Measurements from ENCODE around the gene PDZD4. TPM values are rescaled to one million over a fixed set of nuclear protein-coding genes. Genes with fewer than 3 reads are reported as not detected.

The PDZD4 gene
- total RNA-seq, 6 donors from 2014 or later = 1.6 to 8.9 (median 6.3) TPM

DNA sequence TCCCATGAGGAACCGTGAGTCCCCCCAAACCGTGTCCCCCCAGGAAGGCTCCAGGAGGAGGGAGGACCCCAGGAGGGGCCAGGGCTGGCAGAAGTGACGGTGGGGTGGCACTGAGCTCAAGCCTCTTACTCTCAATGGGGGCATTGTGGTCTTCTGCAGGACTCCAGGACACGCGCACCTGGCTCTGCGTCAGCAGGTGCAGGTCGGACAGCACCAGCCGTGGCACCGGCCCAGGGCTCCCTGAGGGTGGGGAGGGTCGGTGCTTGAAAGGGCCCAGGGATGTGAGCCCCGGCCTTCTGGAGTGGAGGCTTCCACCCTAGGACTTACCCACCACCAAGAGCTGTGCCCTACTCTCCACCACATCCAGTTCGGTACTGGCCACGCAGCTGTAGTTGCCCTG is 37.3 kb upstream of the PDZD4 start:
- H3K27me3 ChIP-seq = peaks cover 0 to 13% (median 0%) of the 10 kb centered on the region in 4 donors
- 83% methylated on average over 13 of the region's 13 CpGs; no CpG with 5 or more reads in 1 of the 2 donors for WGBS, 2 donors

DNA sequence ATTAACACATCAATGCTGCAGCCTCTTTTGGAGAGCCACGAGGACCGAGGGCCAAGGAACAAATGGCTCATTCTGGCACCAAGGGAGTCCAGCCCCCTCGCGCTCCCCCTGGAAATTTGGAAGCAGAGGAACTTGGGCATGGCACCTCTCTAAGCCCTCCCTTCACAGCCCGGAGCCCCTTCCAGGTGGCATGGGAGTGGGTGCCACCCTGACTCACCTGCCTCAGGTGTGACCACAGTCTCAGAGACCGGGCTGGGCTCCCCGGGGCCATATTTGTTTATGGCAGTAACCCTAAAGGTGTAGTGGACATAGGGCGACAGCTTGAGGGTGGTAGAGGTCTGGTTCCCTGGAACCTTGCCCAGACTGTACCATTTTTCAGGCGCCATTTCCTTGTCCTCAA is 36.8 kb upstream of the PDZD4 start:
- ATAC-seq (ENCODE audit: low FRiP score in 2 of 2) = no peak

More for the DNA sequence above, 37.3 kb upstream of the PDZD4 start:
- H3K4me3 ChIP-seq = no peak overlapping the region
- DNase-seq = no peak
- no peak overlapping the region for H3K27ac ChIP-seq
- no peaks in the 10 kb centered on the region for H3K9me3 ChIP-seq
- ATAC-seq (ENCODE audit: low FRiP score in 2 of 2) = no peak
- TF ChIP-seq EP300 (IDR thresholded peaks at IDR 0.05) = no peak
- TF ChIP-seq POLR2A (IDR thresholded peaks at IDR 0.05) = no peak
- TF ChIP-seq, protein P1, sequence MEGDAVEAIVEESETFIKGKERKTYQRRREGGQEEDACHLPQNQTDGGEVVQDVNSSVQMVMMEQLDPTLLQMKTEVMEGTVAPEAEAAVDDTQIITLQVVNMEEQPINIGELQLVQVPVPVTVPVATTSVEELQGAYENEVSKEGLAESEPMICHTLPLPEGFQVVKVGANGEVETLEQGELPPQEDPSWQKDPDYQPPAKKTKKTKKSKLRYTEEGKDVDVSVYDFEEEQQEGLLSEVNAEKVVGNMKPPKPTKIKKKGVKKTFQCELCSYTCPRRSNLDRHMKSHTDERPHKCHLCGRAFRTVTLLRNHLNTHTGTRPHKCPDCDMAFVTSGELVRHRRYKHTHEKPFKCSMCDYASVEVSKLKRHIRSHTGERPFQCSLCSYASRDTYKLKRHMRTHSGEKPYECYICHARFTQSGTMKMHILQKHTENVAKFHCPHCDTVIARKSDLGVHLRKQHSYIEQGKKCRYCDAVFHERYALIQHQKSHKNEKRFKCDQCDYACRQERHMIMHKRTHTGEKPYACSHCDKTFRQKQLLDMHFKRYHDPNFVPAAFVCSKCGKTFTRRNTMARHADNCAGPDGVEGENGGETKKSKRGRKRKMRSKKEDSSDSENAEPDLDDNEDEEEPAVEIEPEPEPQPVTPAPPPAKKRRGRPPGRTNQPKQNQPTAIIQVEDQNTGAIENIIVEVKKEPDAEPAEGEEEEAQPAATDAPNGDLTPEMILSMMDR (IDR thresholded peaks at IDR 0.05) = no peak
- no peak for TF ChIP-seq POLR2AphosphoS5 (IDR thresholded peaks at IDR 0.05)
- H3K4me1 ChIP-seq = no peaks in the 10 kb centered on the region
- no peaks in the 10 kb centered on the region for H3K36me3 ChIP-seq

DNA sequence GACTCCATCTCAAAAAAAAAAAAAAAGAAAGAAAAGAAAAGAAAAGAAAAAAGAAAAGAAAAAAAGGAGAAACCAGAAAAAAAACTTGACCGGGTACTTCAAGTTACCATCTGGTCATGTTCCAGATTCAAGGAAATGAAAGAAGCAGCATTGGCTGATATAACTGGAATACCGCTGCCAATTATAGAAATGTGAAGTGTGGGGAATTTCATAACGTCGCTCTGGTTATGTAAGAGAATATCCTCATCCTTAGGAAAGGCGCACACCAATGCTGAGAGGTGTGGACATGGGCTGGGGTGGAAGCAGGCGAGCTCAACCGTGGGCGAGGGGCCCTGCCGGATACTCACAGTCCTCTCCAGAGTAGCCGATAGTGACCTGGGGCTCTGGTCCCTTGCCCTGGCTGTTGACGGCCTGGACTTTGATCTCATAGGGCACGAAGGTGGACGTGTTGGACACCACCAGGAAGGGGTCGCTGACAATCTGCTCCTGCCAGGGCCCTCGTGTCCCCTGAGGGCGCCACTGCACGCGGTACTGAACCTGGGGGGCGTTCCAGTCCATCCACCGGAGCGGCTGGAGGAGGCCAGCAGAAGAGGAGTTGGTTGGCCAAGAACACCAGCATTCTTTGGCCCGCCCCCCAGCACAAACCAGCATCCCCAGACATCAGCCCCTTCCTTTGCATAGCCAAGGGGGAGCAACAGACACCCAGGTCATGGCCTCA is 36.1 kb upstream of the PDZD4 start:
- TF ChIP-seq, protein P1 (IDR thresholded peaks at IDR 0.05) = no peak
- TF ChIP-seq POLR2A (IDR thresholded peaks at IDR 0.05) (no peak), EP300 (IDR thresholded peaks at IDR 0.05) (no peak), POLR2AphosphoS5 (IDR thresholded peaks at IDR 0.05) (no peak)
- peaks cover 0 to 11% (median 0%) of the 10 kb centered on the region in 4 donors for H3K27me3 ChIP-seq
- H3K9me3 ChIP-seq = no peaks in the 10 kb centered on the region
- 72 to 77% methylated on average over 8 to 16 of the region's 22 CpGs for WGBS, 2 donors
- H3K4me1 ChIP-seq = no peaks in the 10 kb centered on the region
- H3K4me3 ChIP-seq = no peak overlapping the region
- ATAC-seq (ENCODE audit: low FRiP score in 2 of 2) (no peak), DNase-seq (no peak)
- no peak overlapping the region for H3K27ac ChIP-seq
- H3K36me3 ChIP-seq = no peaks in the 10 kb centered on the region

More for the DNA sequence above, 36.8 kb upstream of the PDZD4 start:
- DNase-seq = no peak
- 77 to 85% methylated on average over 6 to 9 of the region's 9 CpGs for WGBS, 2 donors
- Histone ChIP-seq H3K27me3 (peaks cover 0 to 13% (median 0%) of the 10 kb centered on the region in 4 donors), H3K4me1 (no peaks in the 10 kb centered on the region), H3K36me3 (no peaks in the 10 kb centered on the region), H3K4me3 (no peak overlapping the region), H3K27ac (no peak overlapping the region), H3K9me3 (no peaks in the 10 kb centered on the region)
- TF ChIP-seq EP300 (IDR thresholded peaks at IDR 0.05) = no peak
- TF ChIP-seq, protein P1 (IDR thresholded peaks at IDR 0.05) = no peak
- TF ChIP-seq POLR2A (IDR thresholded peaks at IDR 0.05) = no peak
- TF ChIP-seq POLR2AphosphoS5 (IDR thresholded peaks at IDR 0.05) = no peak

DNA sequence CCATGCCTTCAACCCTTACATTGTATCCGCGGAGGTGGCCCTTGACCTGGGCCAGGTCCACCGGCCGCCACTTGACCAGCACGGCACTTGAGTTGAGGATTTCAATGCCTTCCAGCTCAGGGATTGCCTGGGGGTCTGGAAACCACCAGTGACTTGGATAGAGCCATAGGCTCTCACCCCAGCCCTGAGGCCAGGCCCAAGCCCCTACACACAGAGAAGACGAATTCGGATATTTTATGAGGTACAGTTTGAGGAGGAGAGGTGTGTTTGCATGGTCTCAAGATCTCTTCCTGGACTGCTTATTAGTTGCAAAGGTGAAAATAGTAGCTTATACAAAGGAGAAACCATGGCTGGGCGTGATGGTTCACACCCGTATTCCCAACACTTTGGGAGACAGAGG is 35.3 kb upstream of the PDZD4 start:
- H3K4me3 ChIP-seq = no peak overlapping the region
- 86 to 90% methylated on average over 5 to 9 of the region's 9 CpGs for WGBS, 2 donors
- H3K36me3 ChIP-seq = no peaks in the 10 kb centered on the region
- no peak for DNase-seq
- H3K4me1 ChIP-seq = no peaks in the 10 kb centered on the region
- TF ChIP-seq, protein P1 (IDR thresholded peaks at IDR 0.05) = no peak
- TF ChIP-seq EP300 (IDR thresholded peaks at IDR 0.05) (no peak), POLR2AphosphoS5 (IDR thresholded peaks at IDR 0.05) (no peak), POLR2A (IDR thresholded peaks at IDR 0.05) (no peak)
- no peaks in the 10 kb centered on the region for H3K9me3 ChIP-seq
- no peak for ATAC-seq (ENCODE audit: low FRiP score in 2 of 2)
- peaks cover 0 to 6% (median 0%) of the 10 kb centered on the region in 4 donors for H3K27me3 ChIP-seq
- no peak overlapping the region for H3K27ac ChIP-seq

DNA sequence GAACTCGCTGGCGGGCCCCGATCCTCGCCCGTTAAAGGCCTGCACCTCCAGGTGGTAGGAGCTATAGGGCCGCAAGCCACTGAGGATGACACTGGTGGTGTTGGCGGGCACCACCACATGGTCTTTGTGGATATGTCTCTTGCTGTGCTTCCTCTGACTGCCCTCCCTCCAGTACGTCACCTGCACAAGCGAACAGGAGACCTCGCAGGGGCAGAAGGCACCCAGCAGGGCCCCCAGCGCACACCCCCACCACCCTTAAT is 34.9 kb upstream of the PDZD4 start:
- ATAC-seq (ENCODE audit: low FRiP score in 2 of 2) (no peak), DNase-seq (no peak)
- Histone ChIP-seq H3K27me3 (peaks cover 0 to 6% (median 0%) of the 10 kb centered on the region in 4 donors), H3K27ac (no peak overlapping the region), H3K36me3 (no peaks in the 10 kb centered on the region), H3K4me3 (no peak overlapping the region), H3K9me3 (no peaks in the 10 kb centered on the region), H3K4me1 (no peaks in the 10 kb centered on the region)
- 94% methylated on average over 11 of the region's 11 CpGs; no CpG with 5 or more reads in 1 of the 2 donors for WGBS, 2 donors
- TF ChIP-seq, protein P1 (IDR thresholded peaks at IDR 0.05) = no peak
- TF ChIP-seq POLR2AphosphoS5 (IDR thresholded peaks at IDR 0.05) (no peak), POLR2A (IDR thresholded peaks at IDR 0.05) (no peak), EP300 (IDR thresholded peaks at IDR 0.05) (no peak)
